Gastroesophageal sphincter (tissue), 4 donors: ENCODE data around the gene CNIH1. TPM values are rescaled to one million over a fixed set of nuclear protein-coding genes. Genes with fewer than 3 reads are reported as not detected.
A peak's percentile ranks its signal among the peaks of the same experiment; 100 is the strongest.
"Not testable (repeated sequence)": the region's sequence is repeated elsewhere in the genome, so short reads cannot be mapped to it uniquely, and the experiment has no call there.

Experiments
- ATAC-seq: fragments of 150-250 bp; one replicate; pipeline ENCODE4 v1.9.1; 2016; ENCODE audit warnings: mild to moderate bottlenecking, moderate library complexity
- H3K27ac ChIP-seq, 4 donors: fragments of 200-600 bp; sonication (generic) in 3 of 4; 1 replicate in 3 of 4; 2 replicates in 1 of 4; pipeline ENCODE4 v1.5.1; 2016 to 2019
- H3K27me3 ChIP-seq: fragments of 200-600 bp; sonication (generic); one replicate; pipeline ENCODE4 v1.5.1; 2019
- H3K36me3 ChIP-seq, 2 donors: fragments of 200-600 bp; sonication (generic); one replicate each; pipeline ENCODE4 v1.5.1; 2019; ENCODE audit warnings: control low read depth in 1 of 2
- H3K4me1 ChIP-seq, 3 donors: fragments of 200-600 bp; sonication (generic); 1 replicate in 2 of 3; 2 replicates in 1 of 3; pipeline ENCODE4 v1.5.1; 2016 to 2019; ENCODE audit warnings: control low read depth in 2 of 3
- H3K4me3 ChIP-seq, 2 donors: fragments of 200-600 bp; sonication (generic); one replicate each; pipeline ENCODE4 v1.5.1; 2019; ENCODE audit warnings: mild to moderate bottlenecking in 1 of 2, moderate library complexity in 1 of 2
- H3K9me3 ChIP-seq, 3 donors: fragments of 200-600 bp; sonication (generic); one replicate each; pipeline ENCODE4 v1.5.1; 2017 to 2019; ENCODE audit warnings: control low read depth in 2 of 3
- CTCF ChIP-seq, 4 experiments: fragments of 200-600 bp in 2 of 4; fragments of 450-650 bp in 2 of 4; sonication (generic) in 1 of 4; IDR thresholded peaks; one replicate each; pipeline ENCODE4 v1.5.1; 2017 to 2019; ENCODE audit warnings: antibody characterized with exemption in 4 of 4, mild to moderate bottlenecking in 2 of 4, moderate library complexity in 2 of 4
- EP300 ChIP-seq: sonication (generic); formaldehyde crosslinking; IDR thresholded peaks from one replicate; pipeline ENCODE4 v1.6.1; 2017; ENCODE audit warnings: antibody characterized with exemption, mild to moderate bottlenecking
- POLR2A ChIP-seq, 2 donors: fragments of 450-650 bp; IDR thresholded peaks; one replicate each; pipeline ENCODE4 v1.6.1; 2017; ENCODE audit warnings: antibody characterized with exemption in 2 of 2, mild to moderate bottlenecking in 2 of 2, moderate library complexity in 1 of 2
- POLR2AphosphoS5 ChIP-seq: sonication (generic); formaldehyde crosslinking; IDR thresholded peaks from one replicate; pipeline ENCODE4 v1.6.1; 2017; ENCODE audit warnings: antibody characterized with exemption
- WGBS, 2 donors: methylation state at CpG; one replicate each; pipeline ENCODE4 v1.1.5; 2018; ENCODE audit warnings: low coverage in 1 of 2; 5-methylcytosine and 5-hydroxymethylcytosine counted together
- total RNA-seq, 4 donors: library from RNA; depleted of rRNA; stranded (reverse); fragments of >200 nt; gene quantifications; one replicate each; pipeline ENCODE4 v1.1.0, GENCODE V29; 2016

CNIH1 gene
- total RNA-seq, 4 donors from 2014 or later: 96.8 to 179 (median 127) TPM

GRCh38 chr14:54396493-54397335, 44.5 kb downstream of the CNIH1 start, which contains the start of gene CDKN3:
CDKN3 (plus strand) TSS chr14:54397007; CDS start chr14:54397069, 62 bp downstream.
- peak; percentile 100 for ATAC-seq
- H3K36me3 ChIP-seq: no peaks in the 10 kb centered on the region
- no peaks in the 10 kb centered on the region for H3K27me3 ChIP-seq
- H3K4me1 ChIP-seq: peaks cover 0 to 10% (median 6%) of the 10 kb centered on the region in 3 donors
- peak within 1 kb of the TSS; percentile 35 to 70 for H3K4me3 ChIP-seq
- WGBS, 2 donors: 0 to 15% methylated on average over 10 to 20 of the region's 76 CpGs
- H3K9me3 ChIP-seq: no peaks in the 10 kb centered on the region
- peak within 1 kb of the TSS in 3 of 4 donors; percentile 38 to 73 (median 44) for H3K27ac ChIP-seq
- TF ChIP-seq POLR2AphosphoS5 (peak; percentile 60), EP300 (no peak), POLR2A (IDR thresholded peaks at IDR 0.05) (peak in 1 of 2 donors; percentile 46), CTCF (IDR thresholded peaks at IDR 0.05) (peak in 3 of 4 experiments; percentile 43 to 66 (median 62))

- peak overlapping the region; percentile 25 to 70 for H3K4me3 ChIP-seq
- H3K4me1 ChIP-seq: peaks cover 0 to 10% (median 6%) of the 10 kb centered on the region in 3 donors
- no peak for ATAC-seq
- TF ChIP-seq CTCF (IDR thresholded peaks at IDR 0.05) (no peak), POLR2AphosphoS5 (no peak), EP300 (no peak), POLR2A (IDR thresholded peaks at IDR 0.05) (no peak)
- H3K36me3 ChIP-seq: no peaks in the 10 kb centered on the region
- H3K27ac ChIP-seq: peak overlapping the region in 2 of 4 donors; percentile 33 to 68
- 66 to 93% methylated on average over 6 to 9 of the region's 9 CpGs for WGBS, 2 donors
- no peaks in the 10 kb centered on the region for H3K9me3 ChIP-seq
- no peaks in the 10 kb centered on the region for H3K27me3 ChIP-seq
Observed at GRCh38 chr14:54396183-54396492, 45.0 kb downstream of the CNIH1 start.

GRCh38 chr14:54395716-54396115, 45.5 kb downstream of the CNIH1 start:
- ATAC-seq: no peak
- no peaks in the 10 kb centered on the region for H3K9me3 ChIP-seq
- TF ChIP-seq CTCF (IDR thresholded peaks at IDR 0.05): no peak
- H3K4me1 ChIP-seq: peaks cover 0 to 10% (median 6%) of the 10 kb centered on the region in 3 donors
- WGBS, 2 donors: 97 to 100% methylated on average over 2 of the region's 2 CpGs
- no peak overlapping the region for H3K27ac ChIP-seq
- H3K4me3 ChIP-seq: no peak overlapping the region
- no peaks in the 10 kb centered on the region for H3K27me3 ChIP-seq
- H3K36me3 ChIP-seq: no peaks in the 10 kb centered on the region

GRCh38 chr14:54395284-54395683, 45.9 kb downstream of the CNIH1 start:
- H3K36me3 ChIP-seq: no peaks in the 10 kb centered on the region
- H3K27me3 ChIP-seq: no peaks in the 10 kb centered on the region
- H3K4me1 ChIP-seq: peaks cover 0 to 10% (median 6%) of the 10 kb centered on the region in 3 donors
- no peaks in the 10 kb centered on the region for H3K9me3 ChIP-seq
- TF ChIP-seq CTCF (IDR thresholded peaks at IDR 0.05): no peak
- TF ChIP-seq POLR2A (IDR thresholded peaks at IDR 0.05): no peak
- no peak for TF ChIP-seq EP300
- no peak for TF ChIP-seq POLR2AphosphoS5
- 67 to 81% methylated on average over 3 to 4 of the region's 4 CpGs for WGBS, 2 donors
- no peak for ATAC-seq
- no peak overlapping the region for H3K4me3 ChIP-seq
- H3K27ac ChIP-seq: no peak overlapping the region

- H3K4me3 ChIP-seq: no peak overlapping the region
- H3K9me3 ChIP-seq: no peaks in the 10 kb centered on the region
- H3K27me3 ChIP-seq: no peaks in the 10 kb centered on the region
- WGBS, 2 donors: 93 to 100% methylated on average over 2 to 10 of the region's 27 CpGs
- no peak overlapping the region for H3K27ac ChIP-seq
- no peaks in the 10 kb centered on the region for H3K36me3 ChIP-seq
- no peak for TF ChIP-seq EP300
- TF ChIP-seq CTCF (IDR thresholded peaks at IDR 0.05): no peak
- TF ChIP-seq POLR2A (IDR thresholded peaks at IDR 0.05): no peak
- no peak for TF ChIP-seq POLR2AphosphoS5
- ATAC-seq: no peak
- H3K4me1 ChIP-seq: peaks cover 0 to 10% (median 6%) of the 10 kb centered on the region in 3 donors
Observed at GRCh38 chr14:54394596-54394995, 46.6 kb downstream of the CNIH1 start.

- H3K36me3 ChIP-seq, H3K9me3 ChIP-seq, H3K4me1 ChIP-seq, H3K27ac ChIP-seq, ATAC-seq, H3K4me3 ChIP-seq, H3K27me3 ChIP-seq: not testable (repeated sequence)
- WGBS, 2 donors: 100% methylated on average over 1 of the region's 68 CpGs; no CpG with 5 or more reads in 1 of the 2 donors
Observed at GRCh38 chr14:54392986-54393884, 47.9 kb downstream of the CNIH1 start.
